Endothelial cell of umbilical vein (primary cell): Measurements from ENCODE around the gene BSDC1. TPM values are rescaled to one million over a fixed set of nuclear protein-coding genes. Genes with fewer than 3 reads are reported as not detected.

ENCODE experiments used
- BruUV-seq: library from RNA; stranded (reverse); fragments of 400-500 nt; replicated peaks from 2 replicates; lab custom pipeline; 2021; lab: Mats Ljungman, UMichigan
- CTCF ChIA-PET: fragments of 300-600, 350-600 bp; sonication (Branson Sonifier 250); formaldehyde crosslinking; loops from one replicate; lab custom pipeline; 2021; ENCODE audit warnings: antibody characterized with exemption, inconsistent platforms; lab: Charles Lee
- POLR2A ChIA-PET: fragments of 300-600, 350-600 bp; sonication (Branson Sonifier 250); formaldehyde crosslinking; loops from one replicate; lab custom pipeline; 2021; ENCODE audit warnings: antibody characterized with exemption, inconsistent platforms; lab: Charles Lee
- DNase-seq: peaks from one replicate; pipeline ENCODE4 v3.0.0-alpha.2; 2011; ENCODE audit warnings: low read depth, low spot score
- FAIRE-seq: peaks from 2 replicates; lab custom pipeline; 2011; peaks lifted over from hg19 to GRCh38; lab: Jason Lieb, UNC
- H2AFZ ChIP-seq: 2 replicates; pipeline ENCODE4 v1.6.0; 2012; ENCODE audit warnings: low read depth, low read length, control low read depth, inconsistent platforms
- H3K27ac ChIP-seq: 2 replicates; pipeline ENCODE4 v1.5.1; 2011; ENCODE audit warnings: low read depth, mild to moderate bottlenecking, control low read depth, low read length, moderate library complexity; ENCODE audit not compliant: insufficient read depth
- H3K27me3 ChIP-seq, 2 experiments: 2 replicates each; pipeline versions ENCODE4 v1.6.0 to v1.6.1; 2011; ENCODE audit warnings: low read length in 2 of 2, mixed read lengths in 1 of 2; ENCODE audit not compliant: control insufficient read depth in 2 of 2, insufficient read depth in 2 of 2
- H3K36me3 ChIP-seq, 2 experiments: 2 replicates in 1 of 2; 3 replicates in 1 of 2; pipeline ENCODE4 v1.5.1; 2011; ENCODE audit warnings: low read length in 2 of 2, mild to moderate bottlenecking in 1 of 2, moderate library complexity in 1 of 2; ENCODE audit not compliant: control insufficient read depth in 2 of 2, insufficient read depth in 2 of 2; ENCODE audit errors: extremely low read depth in 1 of 2
- H3K4me1 ChIP-seq: 3 replicates; pipeline ENCODE4 v1.5.1; 2011; ENCODE audit warnings: mild to moderate bottlenecking, low read length; ENCODE audit not compliant: control insufficient read depth, insufficient read depth; ENCODE audit errors: extremely low read depth
- H3K4me2 ChIP-seq: 2 replicates; pipeline ENCODE4 v1.6.1; 2011; ENCODE audit warnings: low read length, control low read depth, mixed read lengths; ENCODE audit not compliant: insufficient read depth
- H3K4me3 ChIP-seq, 3 experiments: fragments of 200-600 bp in 1 of 3; sonication (generic), shearing (Covaris generic) in 1 of 3; replicated peaks in 1 of 3; 2 replicates each; pipeline ENCODE4 v1.5.1; 2011 to 2016; ENCODE audit warnings: control low read depth in 3 of 3, low read length in 3 of 3, mild to moderate bottlenecking in 2 of 3, inconsistent platforms in 1 of 3, low read depth in 1 of 3, moderate library complexity in 1 of 3; ENCODE audit not compliant: insufficient read depth in 1 of 3
- H3K79me2 ChIP-seq: 2 replicates; pipeline ENCODE4 v1.6.0; 2012; ENCODE audit warnings: low read length, inconsistent platforms; ENCODE audit not compliant: control insufficient read depth, insufficient read depth
- H3K9ac ChIP-seq: replicated peaks from 2 replicates; pipeline ENCODE3; 2011; ENCODE audit warnings: low read length, control low read depth; ENCODE audit not compliant: insufficient read depth; ENCODE audit errors: extremely low read depth
- H3K9me1 ChIP-seq: replicated peaks from 3 replicates; pipeline ENCODE4 v1.6.0; 2011; ENCODE audit warnings: mild to moderate bottlenecking, low read length; ENCODE audit not compliant: control insufficient read depth, insufficient read depth; ENCODE audit errors: extremely low read depth
- H3K9me3 ChIP-seq: replicated peaks from 2 replicates; pipeline ENCODE4 v1.5.1; 2012; ENCODE audit warnings: low read length, inconsistent platforms; ENCODE audit not compliant: control insufficient read depth, insufficient read depth
- H4K20me1 ChIP-seq: replicated peaks from 2 replicates; pipeline ENCODE3; 2011; ENCODE audit warnings: mild to moderate bottlenecking, low read length; ENCODE audit not compliant: control insufficient read depth, insufficient read depth; ENCODE audit errors: extremely low read depth
- FOS ChIP-seq: IDR thresholded peaks from 2 replicates; pipeline ENCODE4 v1.6.1; 2011; ENCODE audit warnings: mild to moderate bottlenecking, low read length, moderate library complexity, borderline replicate concordance; ENCODE audit not compliant: insufficient read depth
- POLR2A ChIP-seq: IDR thresholded peaks from 2 replicates; pipeline ENCODE4 v1.6.1; 2012; ENCODE audit warnings: low read depth, mild to moderate bottlenecking, control low read depth, low read length
- POLR2AphosphoS5 ChIP-seq: IDR thresholded peaks from 2 replicates; pipeline ENCODE4 v1.6.1; 2012; ENCODE audit warnings: low read depth, mild to moderate bottlenecking, control low read depth, low read length, moderate library complexity; ENCODE audit not compliant: insufficient read depth
- dilution Hi-C: fragments of 300-500 bp; cut with MboI; formaldehyde crosslinking; loops from one replicate; pipeline ENCODE4 v1.15.0; 2019; ENCODE audit warnings: low sequenced_read_pairs; ENCODE audit not compliant: extremely low pct_ligation_motif_present
- intact Hi-C: fragments of 100-400 bp; cut with micrococcal nuclease; formaldehyde crosslinking; loops from one replicate; pipeline ENCODE4 v1.10.0; 2022
- polyA plus RNA-seq, 4 experiments: library from polyadenylated mRNA; depleted of rRNA in 3 of 4; stranded (reverse) in 3 of 4; unstranded in 1 of 4; fragments of >200 nt; gene quantifications; 2 replicates each; pipeline versions ENCODE4 v1.2.1 to v1.2.3, GENCODE V29; 2011 to 2012; ENCODE audit warnings: missing spikeins in 1 of 4
- total RNA-seq: library from RNA; stranded (reverse); gene quantifications from 2 replicates; pipeline ENCODE4 v1.2.3, GENCODE V29; 2021
- TF ChIP-seq, protein P1 (sequence below), 2 donors: IDR thresholded peaks; 1 replicate in 1 of 2; 2 replicates in 1 of 2; pipeline ENCODE4 v1.5.1; 2011; ENCODE audit warnings: low read length in 2 of 2, mild to moderate bottlenecking in 2 of 2, moderate library complexity in 2 of 2, control low read depth in 1 of 2, inconsistent platforms in 1 of 2, low read depth in 1 of 2; ENCODE audit not compliant: insufficient read depth in 1 of 2; ENCODE audit errors: extremely low read depth in 1 of 2

Gene BSDC1
- total and polyA plus RNA-seq, 2 donors (not counting 3 experiments of a cell fraction or from before 2014, with no cell fraction given) = 44.3 to 64.6 TPM

DNA sequence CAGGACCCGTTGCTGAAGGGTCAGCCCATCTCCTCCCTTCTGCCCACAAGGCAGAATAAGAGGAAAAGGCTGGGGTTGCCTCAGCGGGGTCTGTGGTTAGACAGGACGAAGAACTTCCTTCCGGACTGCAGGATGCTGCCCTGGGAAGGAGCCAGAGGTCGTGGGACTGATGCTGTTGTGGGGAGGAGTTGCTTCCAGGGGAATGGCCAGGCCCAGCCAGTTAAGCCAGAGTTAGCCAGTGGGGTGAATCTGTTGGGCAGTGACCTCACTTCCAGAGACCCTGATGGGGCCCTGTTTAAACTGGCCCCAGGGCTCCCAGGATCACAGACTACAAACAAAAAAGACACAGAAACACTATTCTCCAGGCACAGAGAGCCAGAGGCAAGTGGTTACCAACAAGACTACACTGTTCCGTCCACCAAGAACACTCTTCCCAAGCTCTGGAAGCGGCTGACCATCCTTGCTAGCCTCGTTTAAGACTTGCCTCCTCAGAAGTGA lies 45.0 kb downstream of the BSDC1 start:
- dilution Hi-C loops (no loop called here), intact Hi-C loops (no loop called here)
- Histone ChIP-seq H3K4me1 (peaks cover 37% of the 10 kb centered on the region), H3K79me2 (no peaks in the 10 kb centered on the region), H3K36me3 (no peaks in the 10 kb centered on the region), H3K9me1 (no peaks in the 10 kb centered on the region), H3K4me2 (peak overlapping the region; percentile 45), H3K4me3 (no peak overlapping the region), H3K27ac (peak overlapping the region; percentile 26), H3K9me3 (no peaks in the 10 kb centered on the region), H3K9ac (no peak overlapping the region), H3K27me3 (no peaks in the 10 kb centered on the region), H2AFZ (no peak overlapping the region), H4K20me1 (no peaks in the 10 kb centered on the region)
- peak; percentile 86 for DNase-seq
- CTCF ChIA-PET = no interaction called here
- FAIRE-seq = peak; percentile 98
- POLR2A ChIA-PET = interaction anchor here (1.5 kb wide), 1 partner anchor 13 kb away, joined by 8 read pairs; the partner anchor contains the start of gene MARCKSL1
- TF ChIP-seq FOS (no peak), POLR2A (peak; percentile 24), POLR2AphosphoS5 (peak; percentile 92)
- TF ChIP-seq, protein P1, sequence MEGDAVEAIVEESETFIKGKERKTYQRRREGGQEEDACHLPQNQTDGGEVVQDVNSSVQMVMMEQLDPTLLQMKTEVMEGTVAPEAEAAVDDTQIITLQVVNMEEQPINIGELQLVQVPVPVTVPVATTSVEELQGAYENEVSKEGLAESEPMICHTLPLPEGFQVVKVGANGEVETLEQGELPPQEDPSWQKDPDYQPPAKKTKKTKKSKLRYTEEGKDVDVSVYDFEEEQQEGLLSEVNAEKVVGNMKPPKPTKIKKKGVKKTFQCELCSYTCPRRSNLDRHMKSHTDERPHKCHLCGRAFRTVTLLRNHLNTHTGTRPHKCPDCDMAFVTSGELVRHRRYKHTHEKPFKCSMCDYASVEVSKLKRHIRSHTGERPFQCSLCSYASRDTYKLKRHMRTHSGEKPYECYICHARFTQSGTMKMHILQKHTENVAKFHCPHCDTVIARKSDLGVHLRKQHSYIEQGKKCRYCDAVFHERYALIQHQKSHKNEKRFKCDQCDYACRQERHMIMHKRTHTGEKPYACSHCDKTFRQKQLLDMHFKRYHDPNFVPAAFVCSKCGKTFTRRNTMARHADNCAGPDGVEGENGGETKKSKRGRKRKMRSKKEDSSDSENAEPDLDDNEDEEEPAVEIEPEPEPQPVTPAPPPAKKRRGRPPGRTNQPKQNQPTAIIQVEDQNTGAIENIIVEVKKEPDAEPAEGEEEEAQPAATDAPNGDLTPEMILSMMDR (IDR thresholded peaks at IDR 0.05; ENCODE audit: extremely low read depth in 1 of 2, insufficient read depth in 1 of 2, low read depth in 1 of 2, low read length in 2 of 2) = no peak
- no TSS peak for BruUV-seq
